H1 (cell line): Measurements from ENCODE around the gene KCTD15. TPM values are rescaled to one million over a fixed set of nuclear protein-coding genes. Genes with fewer than 3 reads are reported as not detected.

Source experiments
- ATF2 ChIP-seq: IDR thresholded peaks from 2 replicates; pipeline ENCODE4 v1.6.1; 2012; ENCODE audit warnings: low read length, inconsistent platforms
- CBX8 ChIP-seq: fragments of 300-800, 300-1000 bp; sonication (generic); IDR thresholded peaks from 2 replicates; pipeline ENCODE4 v1.7.1; 2016; ENCODE audit warnings: low read depth, low read length, borderline replicate concordance
- CHD7 ChIP-seq: fragments of 300-600 bp; sonication (generic); IDR thresholded peaks from 2 replicates; pipeline ENCODE4 v1.7.1; 2012; ENCODE audit warnings: low read length, moderate library complexity, mild to moderate bottlenecking, inconsistent platforms; ENCODE audit not compliant: insufficient replicate concordance
- EGR1 ChIP-seq: IDR thresholded peaks from 2 replicates; pipeline ENCODE4 v1.6.1; 2011; ENCODE audit warnings: low read depth, low read length, borderline replicate concordance
- EP300 ChIP-seq, 2 experiments: IDR thresholded peaks; 1 replicate in 1 of 2; 2 replicates in 1 of 2; pipeline ENCODE4 v1.6.1; 2011 to 2012; ENCODE audit warnings: low read depth in 2 of 2, low read length in 2 of 2, mild to moderate bottlenecking in 2 of 2, borderline replicate concordance in 1 of 2, inconsistent platforms in 1 of 2, moderate library complexity in 1 of 2
- KDM5A ChIP-seq: fragments of 200-600 bp; IDR thresholded peaks from 2 replicates; pipeline ENCODE4 v1.7.1; 2012; ENCODE audit warnings: mild to moderate bottlenecking, low read length, inconsistent platforms, mixed read lengths
- POLR2AphosphoS5 ChIP-seq: IDR thresholded peaks from 2 replicates; pipeline ENCODE4 v1.6.1; 2011; ENCODE audit warnings: low read depth, low read length
- RAD21 ChIP-seq, 2 experiments: IDR thresholded peaks in 1 of 2; conservative IDR thresholded peaks in 1 of 2; 2 replicates each; pipeline ENCODE4 v1.6.1; 2011; ENCODE audit warnings: low read depth in 2 of 2, low read length in 2 of 2, improper control_type of control experiment in 1 of 2, inconsistent platforms in 1 of 2, mild to moderate bottlenecking in 1 of 2, moderate library complexity in 1 of 2
- SP2 ChIP-seq: IDR thresholded peaks from 2 replicates; pipeline ENCODE4 v1.6.1; 2012; ENCODE audit warnings: mild to moderate bottlenecking, low read length, inconsistent platforms
- polyA plus RNA-seq, 7 experiments: library from polyadenylated mRNA; depleted of rRNA in 3 of 7; stranded (reverse) in 5 of 7; unstranded in 2 of 7; fragments of >200 nt in 5 of 7; fragments of 200-250 nt in 2 of 7; gene quantifications; 1 replicate in 5 of 7; 2 replicates in 1 of 7; 4 replicates in 1 of 7; pipeline versions ENCODE4 v1.2.1 to v1.2.3, GENCODE V29; 2011 to 2013; ENCODE audit warnings: missing spikeins in 2 of 7, mixed read lengths in 2 of 7
- total RNA-seq: library from RNA; stranded (reverse); fragmentation: NEBNext Ultra II Directional; extraction: Animal tissue kit (Norgen Biotek cat#: 25700); gene quantifications from 2 replicates; pipeline ENCODE4 v1.2.1, GENCODE V29; 2021

Gene KCTD15
- total and polyA plus RNA-seq, 2 of the 8 experiments (the other 6 are each of a cell fraction or from before 2014, with no cell fraction given), result 25.1 to 27.0 TPM

GRCh38 chr19:33823341-33823740, 26.7 kb downstream of the KCTD15 start (continued):
- no peak for TF ChIP-seq CHD7
- TF ChIP-seq EGR1, result no peak
- no peak for TF ChIP-seq EP300 (IDR thresholded peaks at IDR 0.05; ENCODE audit: borderline replicate concordance in 1 of 2, low read depth in 2 of 2, low read length in 2 of 2)
- TF ChIP-seq ATF2, result no peak
- no peak for TF ChIP-seq RAD21 (IDR thresholded peaks at IDR 0.05 in 1 of 2, conservative IDR thresholded peaks at IDR 0.05 in 1 of 2; ENCODE audit: low read depth in 2 of 2, low read length in 2 of 2)
- no peak for TF ChIP-seq POLR2AphosphoS5
- TF ChIP-seq KDM5A, result no peak
- TF ChIP-seq SP2, result no peak
- no peak for TF ChIP-seq CBX8
